K562 (cell line): ENCODE results near the gene PACRG. TPM values are rescaled to one million over a fixed set of nuclear protein-coding genes. Genes with fewer than 3 reads are reported as not detected.

Source experiments
- ATAC-seq: fragments of 200-7000 bp; cut with Tn5 transposase; 3 replicates; pipeline ENCODE4 v1.9.1; 2020; ENCODE audit warnings: moderate library complexity
- BruUV-seq: library from RNA; stranded (reverse); fragments of 400-500 nt; replicated peaks from 2 replicates; lab custom pipeline; 2021; lab: Mats Ljungman, UMichigan
- CTCF ChIA-PET: fragments of 300-600 bp; formaldehyde crosslinking; extraction: SDS; loops from one replicate; lab custom pipeline; 2021; ENCODE audit warnings: low intra/inter-chr PET ratio; lab: Yijun Ruan, JAX
- POLR2A ChIA-PET: fragments of 300-600, 350-650 bp; sonication (Branson Sonifier 250); formaldehyde crosslinking; extraction: SDS; loops from one replicate; lab custom pipeline; 2021; ENCODE audit warnings: antibody characterized with exemption, inconsistent platforms; lab: Yijun Ruan, JAX
- DNase-seq, 4 experiments: peaks; one replicate each; pipeline versions ENCODE4 v3.0.0 to v3.0.0-alpha.2; 2011 to 2018; ENCODE audit warnings: low spot score in 3 of 4, mixed read lengths in 3 of 4; ENCODE audit errors: extremely low read depth in 1 of 4
- FAIRE-seq: peaks from 2 replicates; lab custom pipeline; 2011; peaks lifted over from hg19 to GRCh38; lab: Jason Lieb, UNC
- H2AFZ ChIP-seq: 2 replicates; pipeline ENCODE4 v1.6.0; 2011; ENCODE audit warnings: low read depth, low read length, control low read depth, inconsistent platforms
- H3K27ac ChIP-seq: fragments of 200-600 bp; 3 replicates; pipeline ENCODE4 v1.8.0; 2011; ENCODE audit warnings: low read depth, mild to moderate bottlenecking, control low read depth, inconsistent platforms, low read length, moderate library complexity, mixed read lengths; ENCODE audit errors: extremely low read depth
- H3K27me3 ChIP-seq, 2 experiments: fragments of 300-600 bp in 1 of 2; 2 replicates in 1 of 2; 3 replicates in 1 of 2; pipeline versions ENCODE4 v1.6.0 to v1.8.0; 2011; ENCODE audit warnings: inconsistent platforms in 2 of 2, low read length in 2 of 2, mild to moderate bottlenecking in 1 of 2, mixed read lengths in 1 of 2, moderate library complexity in 1 of 2; ENCODE audit not compliant: control insufficient read depth in 2 of 2, insufficient read depth in 2 of 2
- H3K36me3 ChIP-seq: fragments of 300-600 bp; 3 replicates; pipeline ENCODE4 v1.8.0; 2011; ENCODE audit warnings: mild to moderate bottlenecking, low read length, inconsistent platforms; ENCODE audit not compliant: control insufficient read depth, insufficient read depth
- H3K4me1 ChIP-seq, 2 experiments: fragments of 200-600 bp in 1 of 2; replicated peaks in 1 of 2; 2 replicates in 1 of 2; 3 replicates in 1 of 2; pipeline versions ENCODE4 v1.5.1 to v1.8.0; 2011; ENCODE audit warnings: inconsistent platforms in 2 of 2, low read length in 2 of 2, mild to moderate bottlenecking in 1 of 2, mixed read lengths in 1 of 2, moderate library complexity in 1 of 2; ENCODE audit not compliant: control insufficient read depth in 2 of 2, insufficient read depth in 2 of 2
- H3K4me2 ChIP-seq: 2 replicates; pipeline ENCODE4 v1.6.1; 2011; ENCODE audit warnings: low read length, control low read depth, inconsistent platforms, mixed read lengths; ENCODE audit not compliant: insufficient read depth
- H3K4me3 ChIP-seq: fragments of 200-600 bp; sonication (generic), shearing (Covaris generic); 2 replicates; pipeline ENCODE4 v1.5.1; 2016; ENCODE audit warnings: control low read depth, inconsistent platforms
- H3K79me2 ChIP-seq: fragments of 200-600 bp; 3 replicates; pipeline ENCODE4 v1.8.0; 2011; ENCODE audit warnings: low read length, inconsistent platforms; ENCODE audit not compliant: control insufficient read depth, insufficient read depth
- H3K9ac ChIP-seq, 2 experiments: 2 replicates each; pipeline versions ENCODE4 v1.6.0 to v1.6.1; 2011; ENCODE audit warnings: low read depth in 2 of 2, low read length in 2 of 2, control low read depth in 1 of 2, inconsistent platforms in 1 of 2, mild to moderate bottlenecking in 1 of 2, mixed read lengths in 1 of 2; ENCODE audit not compliant: insufficient read depth in 1 of 2
- H3K9me1 ChIP-seq: one replicate; pipeline ENCODE4 v1.6.0; 2011; ENCODE audit warnings: inconsistent platforms, mild to moderate bottlenecking, low read length, moderate library complexity; ENCODE audit not compliant: control insufficient read depth, insufficient read depth
- H3K9me3 ChIP-seq: replicated peaks from 2 replicates; pipeline ENCODE4 v1.5.1; 2011; ENCODE audit warnings: low read depth, low read length, inconsistent platforms; ENCODE audit not compliant: control insufficient read depth, insufficient read depth
- H4K20me1 ChIP-seq: replicated peaks from 2 replicates; pipeline ENCODE4 v1.6.1; 2011; ENCODE audit warnings: low read length, inconsistent platforms, mixed read lengths; ENCODE audit not compliant: control insufficient read depth, insufficient read depth
- FOXM1 ChIP-seq, 2 experiments: fragments of 450-650 bp in 1 of 2; sonication (generic) in 1 of 2; formaldehyde crosslinking in 1 of 2; IDR thresholded peaks; 2 replicates each; pipeline versions ENCODE4 v1.6.1 to v1.9.0; 2017 to 2022; ENCODE audit warnings: low read depth in 2 of 2, mild to moderate bottlenecking in 2 of 2, missing genetic modification reagents in 1 of 2, moderate library complexity in 1 of 2
- IRF2 ChIP-seq: sonication (generic); formaldehyde crosslinking; IDR thresholded peaks from 2 replicates; pipeline ENCODE4 v1.8.1; 2022; ENCODE audit warnings: mild to moderate bottlenecking, missing genetic modification reagents
- MAFG ChIP-seq: fragments of 450-650 bp; conservative IDR thresholded peaks from 2 replicates; pipeline ENCODE4 v1.6.1; 2016; ENCODE audit warnings: missing genetic modification characterization, missing compliant biosample characterization
- MYBL2 ChIP-seq, 2 experiments: fragments of 450-650 bp in 1 of 2; sonication (generic) in 1 of 2; formaldehyde crosslinking in 1 of 2; IDR thresholded peaks; 2 replicates each; pipeline versions ENCODE4 v1.6.1 to v1.8.1; 2017 to 2022; ENCODE audit warnings: borderline replicate concordance in 1 of 2, inconsistent platforms in 1 of 2, low read depth in 1 of 2, mild to moderate bottlenecking in 1 of 2, missing genetic modification reagents in 1 of 2, moderate library complexity in 1 of 2
- SP1 ChIP-seq: sonication (generic); formaldehyde crosslinking; IDR thresholded peaks from 2 replicates; pipeline ENCODE4 v1.8.1; 2022; ENCODE audit warnings: mild to moderate bottlenecking, missing genetic modification reagents
- SRSF9 ChIP-seq: fragments of 200-400 bp; formaldehyde crosslinking; IDR thresholded peaks from 2 replicates; pipeline ENCODE4 v1.6.1; 2017; ENCODE audit warnings: low read depth, low read length, borderline replicate concordance
- TBP ChIP-seq: optimal IDR thresholded peaks from 2 replicates; pipeline ENCODE3; 2011; ENCODE audit warnings: low read depth, low read length, improper control_type of control experiment
- ZNF41 ChIP-seq: fragments of 250-450 bp; sonication (Bioruptor Pico); conservative IDR thresholded peaks from 2 replicates; pipeline ENCODE4 v1.4.0; 2020; ENCODE audit warnings: mild to moderate bottlenecking
- ZNF79 ChIP-seq: fragments of 250-450 bp; sonication (Bioruptor Pico); IDR thresholded peaks from 2 replicates; pipeline ENCODE4 v1.4.0; 2020; ENCODE audit warnings: low read depth, mild to moderate bottlenecking, moderate library complexity
- WGBS: fragments of 100-300 bp; shearing (Covaris generic); methylation state at CpG from one replicate; pipeline ENCODE4 v1.1.6; 2016; ENCODE audit warnings: low coverage, mixed read lengths; ENCODE audit not compliant: insufficient coverage; ENCODE audit errors: missing lambda C conversion rate; 5-methylcytosine and 5-hydroxymethylcytosine counted together
- in situ Hi-C: fragments of 300-500 bp; cut with MboI; formaldehyde crosslinking; loops from 4 replicates; pipeline ENCODE4 v1.15.0; 2018; ENCODE audit warnings: inconsistent platforms, mixed read lengths
- intact Hi-C: fragments of 100-400 bp; cut with micrococcal nuclease; formaldehyde crosslinking; loops from 2 replicates; pipeline ENCODE4 v1.14.2; 2022
- polyA plus RNA-seq, 8 experiments: library from polyadenylated mRNA; depleted of rRNA in 4 of 8; stranded (reverse) in 5 of 8; unstranded in 3 of 8; fragments of >200 nt; fragmentation: Nextera tagmentation in 2 of 8; fragmentation: Illumina TruSeq in 1 of 8; extraction: Ambion mirVana in 2 of 8; extraction: Trizol in 1 of 8; gene quantifications; 2 replicates each; pipeline versions ENCODE4 v1.2.1 to v1.2.3, GENCODE V29; 2011 to 2014; ENCODE audit warnings: inconsistent platforms in 1 of 8, missing spikeins in 1 of 8
- total RNA-seq, 7 experiments: library from RNA; depleted of rRNA in 6 of 7; stranded (reverse); fragments of >200 nt in 6 of 7; fragmentation: Illumina TruSeq in 2 of 7; extraction: Trizol in 2 of 7; gene quantifications; 2 replicates each; pipeline versions ENCODE4 v1.2.1 to v1.2.3, GENCODE V29; 2011 to 2021; ENCODE audit warnings: low replicate concordance in 1 of 7

The PACRG gene
- total and polyA plus RNA-seq, 9 of the 15 experiments (the other 6 are each of a cell fraction or from before 2014, with no cell fraction given): 0.04 TPM; not detected in 8

DNA sequence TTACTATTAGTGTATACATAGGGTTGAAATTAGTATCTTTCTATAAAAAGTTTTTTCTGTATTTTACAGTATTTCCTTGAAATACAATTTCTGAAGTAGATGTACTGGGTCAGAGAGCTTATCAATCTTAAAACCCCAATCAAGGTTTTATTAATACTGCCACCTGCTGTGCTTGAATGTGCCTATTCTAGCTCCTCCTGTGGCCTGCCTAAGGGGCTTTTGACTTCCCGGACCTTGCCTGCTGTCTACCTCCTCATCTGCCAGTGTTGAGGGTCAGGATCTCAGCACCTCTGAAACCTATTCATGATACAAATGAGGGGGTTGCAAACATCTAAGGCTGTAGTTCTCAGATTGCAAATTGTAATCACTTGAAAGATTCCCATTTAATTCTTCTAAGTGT, 9.2 kb downstream of the PACRG start:
- FAIRE-seq: no peak
- ATAC-seq: no peak
- in situ Hi-C loops: no loop called here

GRCh38 chr6:162750776-162751175, 23.0 kb downstream of the PACRG start:
- ATAC-seq: no peak
- WGBS: 2% methylated on average over 3 of the region's 3 CpGs

More for the DNA sequence above, 9.2 kb downstream of the PACRG start:
- WGBS: 0% methylated on average over 1 of the region's 1 CpG
- no peak for DNase-seq
- Histone ChIP-seq H3K4me2 (no peak overlapping the region), H3K27ac (no peak overlapping the region), H3K9ac (no peak overlapping the region), H3K36me3 (no peaks in the 10 kb centered on the region), H3K4me1 (no peaks in the 10 kb centered on the region), H2AFZ (no peak overlapping the region), H4K20me1 (no peaks in the 10 kb centered on the region), H3K9me1 (no peaks in the 10 kb centered on the region), H3K27me3 (no peaks in the 10 kb centered on the region)
- CTCF ChIA-PET: no interaction called here
- TF ChIP-seq MYBL2 (IDR thresholded peaks at IDR 0.05; ENCODE audit: low read depth) (no peak), MYBL2 (CRISPR knock-in tag; IDR thresholded peaks at IDR 0.05; ENCODE audit: borderline replicate concordance) (no peak), TBP (no peak), MAFG (no peak), IRF2 (CRISPR knock-in tag) (no peak), FOXM1 (IDR thresholded peaks at IDR 0.05; ENCODE audit: low read depth) (no peak), FOXM1 (CRISPR knock-in tag; IDR thresholded peaks at IDR 0.05; ENCODE audit: low read depth) (no peak), ZNF79 (CRISPR knock-in tag) (no peak)
- TF ChIP-seq, all 486 proteins: peak for 0
- Histone ChIP-seq H3K4me3 (no peak overlapping the region), H3K79me2 (no peaks in the 10 kb centered on the region), H3K9me3 (no peaks in the 10 kb centered on the region)
- BruUV-seq: no TSS peak
- POLR2A ChIA-PET: interaction anchor here (0.8 kb wide), 1 partner anchor 9 kb away, joined by 3 read pairs; the partner anchor contains the start of genes PACRG and PRKN
- intact Hi-C loops: no loop called here

More at GRCh38 chr6:162750776-162751175, 23.0 kb downstream of the PACRG start:
- FAIRE-seq: no peak
- in situ Hi-C loops: no loop called here
- H3K4me3 ChIP-seq: no peak overlapping the region
- no peak overlapping the region for H3K27ac ChIP-seq
- H3K9me1 ChIP-seq: no peaks in the 10 kb centered on the region
- H3K27me3 ChIP-seq: no peaks in the 10 kb centered on the region
- no peaks in the 10 kb centered on the region for H3K4me1 ChIP-seq
- no peak overlapping the region for H3K4me2 ChIP-seq
- H3K36me3 ChIP-seq: no peaks in the 10 kb centered on the region
- H2AFZ ChIP-seq: no peak overlapping the region
- intact Hi-C loops: no loop called here
- POLR2A ChIA-PET: no interaction called here
- H4K20me1 ChIP-seq: no peaks in the 10 kb centered on the region
- H3K9me3 ChIP-seq: no peaks in the 10 kb centered on the region
- CTCF ChIA-PET: no interaction called here
- H3K79me2 ChIP-seq: no peaks in the 10 kb centered on the region
- no peak for DNase-seq
- BruUV-seq: no TSS peak
- TF ChIP-seq ZNF41: no peak
- TF ChIP-seq SRSF9: no peak
- no peak for TF ChIP-seq SP1 (CRISPR knock-in tag)
- no peak overlapping the region for H3K9ac ChIP-seq
